KBM-7 (cell line): ENCODE measurements around the gene ADAM8.

ENCODE experiments used
- DNase-seq: peaks from one replicate; pipeline ENCODE4 v3.0.0-alpha.2; 2015
- in situ Hi-C: fragments of 300-500 bp; cut with MboI; formaldehyde crosslinking; loops from 2 replicates; pipeline ENCODE4 v1.14.3; 2020; ENCODE audit warnings: low sequenced_read_pairs, low pct_unique_long_range_greater_than_20kb, mixed read lengths

ADAM8 gene

DNA sequence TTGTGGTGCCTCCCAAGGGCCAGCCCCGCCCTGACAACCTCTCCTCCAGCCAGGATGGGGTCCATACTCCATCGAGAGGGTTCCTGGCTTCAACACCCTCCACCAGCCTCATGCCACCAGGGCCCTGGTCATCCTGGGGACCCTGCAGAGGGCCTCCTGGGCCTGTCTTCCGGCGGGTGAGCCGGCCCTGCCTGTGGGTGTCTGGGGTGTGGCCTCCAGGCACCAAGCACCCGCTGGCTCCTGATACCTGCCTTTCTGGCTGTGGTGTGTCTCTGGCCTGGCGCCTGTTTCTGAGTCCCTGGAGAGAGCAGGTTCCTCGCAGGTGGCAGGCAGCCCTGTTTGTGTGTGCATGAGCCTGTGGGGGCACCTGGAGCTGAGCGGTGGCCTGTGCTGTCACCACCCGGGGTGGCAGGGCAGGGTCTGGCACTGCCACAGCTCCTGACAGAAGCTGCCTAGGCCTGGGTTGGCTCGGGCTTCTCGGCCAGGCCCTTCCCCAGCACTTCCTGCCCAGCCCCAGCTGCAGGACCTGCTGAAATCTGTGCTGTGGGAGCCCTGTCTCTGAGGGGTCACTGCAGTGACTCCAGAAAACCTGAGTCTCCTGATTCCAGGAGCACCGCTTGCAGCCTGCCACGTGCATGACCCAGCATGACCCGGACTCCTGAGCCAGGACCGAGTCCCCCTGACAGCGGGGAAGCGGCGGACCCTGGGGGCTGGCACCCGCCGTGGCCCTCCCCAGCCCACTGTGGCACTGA is 18.4 kb downstream of the ADAM8 start:
- in situ Hi-C loops = no loop called here
- DNase-seq = peak; percentile 21

DNA sequence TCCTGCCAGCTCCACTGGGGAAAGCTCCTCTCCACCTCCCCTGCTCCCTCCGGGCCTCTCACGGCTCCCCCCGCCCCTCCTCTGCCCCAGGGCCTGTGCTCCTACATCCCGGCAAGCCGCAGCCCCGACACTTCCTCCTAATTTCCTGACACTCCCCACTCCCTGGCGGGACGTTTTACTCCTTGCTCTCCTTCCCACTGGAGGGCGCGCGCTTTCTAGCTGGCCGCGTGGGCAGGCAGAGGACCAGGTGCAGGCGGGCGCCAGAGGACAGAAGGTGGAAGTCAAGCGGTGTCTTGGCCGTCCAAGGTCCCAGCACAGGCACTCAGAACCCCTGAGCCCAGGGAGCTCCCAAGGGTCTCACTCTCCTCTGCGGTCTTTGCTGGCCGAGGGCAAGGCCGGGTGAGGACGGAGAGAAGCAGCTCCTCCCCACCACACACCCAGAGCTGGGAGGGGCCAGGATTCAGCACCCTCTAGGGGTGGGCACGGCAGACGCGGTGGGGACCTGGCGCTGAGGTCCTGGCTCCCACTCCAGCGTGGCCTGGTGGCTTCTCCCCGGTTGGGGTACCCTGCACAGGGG is 19.1 kb downstream of the ADAM8 start:
- in situ Hi-C loops = no loop called here
- peak; percentile 89 for DNase-seq

DNA sequence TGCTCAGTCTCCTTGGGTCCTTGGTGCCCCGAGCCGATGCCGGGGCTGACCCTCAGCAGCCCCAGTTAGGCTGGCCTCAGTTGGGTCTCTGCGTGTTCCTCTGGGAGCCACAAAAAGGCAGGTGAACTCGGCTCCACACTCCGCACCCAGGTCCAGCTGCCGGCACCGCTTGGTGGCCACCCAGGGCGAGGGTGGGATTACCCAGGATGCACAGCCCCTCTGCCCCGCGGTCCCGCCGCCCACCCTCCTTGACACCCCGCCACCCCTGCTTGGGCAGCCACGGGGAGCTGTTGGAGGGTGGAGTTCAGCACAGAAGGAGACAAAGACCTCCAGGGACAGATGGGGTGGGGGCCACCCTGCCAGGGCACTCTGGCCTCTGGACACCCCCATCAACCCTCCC is 21.3 kb downstream of the ADAM8 start:
- in situ Hi-C loops = no loop called here
- DNase-seq = no peak

DNA sequence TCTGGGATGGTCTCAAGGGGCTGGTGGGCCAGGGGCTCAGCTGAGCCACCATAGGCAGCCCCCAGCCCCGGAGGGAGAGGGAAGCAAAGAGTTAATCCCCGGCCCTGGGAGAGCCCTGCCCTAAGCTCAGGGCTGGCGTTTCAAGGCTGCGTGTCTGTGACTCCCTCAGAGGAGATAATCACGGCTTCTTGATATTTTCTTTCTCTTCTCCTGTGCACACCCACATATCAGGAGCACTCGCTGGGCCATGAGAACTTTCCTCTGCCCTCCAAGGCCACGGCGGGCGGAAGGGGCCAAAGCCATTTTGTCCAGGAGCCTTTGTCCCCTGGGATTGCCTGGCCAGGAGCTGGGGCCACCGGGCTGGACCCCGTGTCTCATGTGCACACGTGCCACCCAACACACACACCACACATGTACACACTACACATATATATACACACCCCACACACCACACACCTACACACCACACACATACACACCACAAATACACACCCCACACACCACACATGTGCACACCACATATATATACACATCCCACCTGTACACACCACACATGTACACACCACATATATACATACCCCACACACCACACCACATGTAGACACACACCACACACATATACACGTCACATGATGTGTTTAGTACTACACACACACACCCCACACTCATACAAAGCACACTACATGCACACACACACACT is 22.1 kb downstream of the ADAM8 start:
- DNase-seq = no peak
- in situ Hi-C loops = no loop called here

DNA sequence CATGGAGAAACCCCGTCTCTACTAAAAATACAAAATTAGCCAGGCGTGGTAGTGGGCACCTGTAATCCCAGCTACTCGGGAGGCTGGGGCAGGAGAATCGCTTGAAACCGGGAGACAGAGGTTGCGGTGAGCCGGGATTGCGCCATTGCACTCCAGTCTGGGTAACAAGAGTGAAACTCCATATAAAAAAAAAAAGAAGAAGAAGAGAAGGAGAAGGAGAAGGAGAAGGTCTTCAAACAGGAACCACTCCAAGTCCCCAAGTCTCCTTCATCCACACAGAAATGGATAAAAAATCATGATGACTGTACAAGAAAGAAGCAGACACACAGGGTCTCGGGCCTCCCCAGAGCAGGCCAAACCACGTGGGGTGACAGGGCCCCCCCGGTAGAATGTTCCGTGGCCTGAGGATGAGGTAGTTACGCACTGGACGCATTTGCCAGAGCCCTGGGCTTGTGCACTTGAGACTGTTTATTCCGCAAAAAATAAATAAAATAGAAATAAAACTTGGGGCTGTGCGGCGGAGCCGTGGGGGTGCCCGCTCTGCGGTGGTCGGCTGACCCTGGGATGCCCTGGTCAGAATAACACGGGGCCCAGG is 23.2 kb downstream of the ADAM8 start:
- DNase-seq = no peak
- in situ Hi-C loops = no loop called here

DNA sequence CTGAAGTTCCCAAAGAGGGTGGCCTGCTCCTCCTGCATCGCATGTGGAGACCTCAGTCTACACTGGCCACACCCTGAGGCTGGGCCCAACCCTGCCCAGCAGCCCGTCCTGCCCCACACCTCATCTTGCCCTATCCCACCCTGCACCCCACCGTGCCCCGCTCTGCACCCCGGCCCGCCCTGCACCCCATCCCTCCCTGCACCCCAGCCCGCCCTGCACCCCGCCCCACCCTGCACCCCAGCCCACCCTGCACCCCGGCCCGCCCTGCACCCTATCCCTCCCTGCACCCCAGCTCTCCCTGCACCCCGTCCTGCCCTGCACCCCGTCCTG is 24.5 kb downstream of the ADAM8 start:
- in situ Hi-C loops = no loop called here
- no peak for DNase-seq

DNA sequence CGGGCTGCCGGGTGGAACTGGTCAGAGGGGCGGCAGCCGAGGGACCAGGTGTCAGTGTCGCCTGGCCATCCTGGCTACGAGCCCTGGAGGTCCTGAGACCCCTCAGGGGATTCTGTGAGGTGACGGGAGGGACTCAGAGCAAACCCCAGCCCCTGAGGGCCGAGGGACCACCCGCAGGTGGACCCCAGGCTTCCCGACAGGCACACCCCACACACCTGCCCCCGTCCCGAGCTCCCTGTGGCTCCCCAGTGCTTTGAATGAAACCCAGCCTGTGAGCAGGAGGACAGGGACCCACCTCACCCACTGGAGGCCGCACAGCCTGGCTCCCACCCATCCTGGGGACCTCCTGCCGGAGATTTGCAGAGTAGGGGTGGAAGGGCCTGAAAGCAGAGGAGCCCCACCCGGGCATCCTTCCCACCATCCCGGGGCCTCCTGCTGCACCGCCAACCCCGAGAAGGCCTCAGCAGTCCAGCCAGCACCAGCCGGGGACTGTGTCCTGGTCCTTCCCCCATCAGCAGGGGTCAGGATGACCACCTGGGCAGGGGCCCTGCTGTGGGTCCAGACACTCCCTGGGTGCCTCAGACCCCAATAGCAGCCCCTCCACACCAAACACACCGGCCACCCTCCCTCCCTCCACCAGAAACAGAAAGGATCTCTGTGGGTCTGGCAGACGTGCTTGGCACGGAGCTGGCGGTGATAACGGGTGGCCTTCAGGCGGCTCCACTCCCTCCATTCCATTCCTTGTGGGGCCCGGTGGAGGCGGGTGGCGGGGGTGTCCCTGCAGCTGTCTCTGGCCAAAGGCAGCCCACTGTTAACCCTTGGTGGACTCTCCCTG is 25.1 kb downstream of the ADAM8 start:
- in situ Hi-C loops = no loop called here
- no peak for DNase-seq

DNA sequence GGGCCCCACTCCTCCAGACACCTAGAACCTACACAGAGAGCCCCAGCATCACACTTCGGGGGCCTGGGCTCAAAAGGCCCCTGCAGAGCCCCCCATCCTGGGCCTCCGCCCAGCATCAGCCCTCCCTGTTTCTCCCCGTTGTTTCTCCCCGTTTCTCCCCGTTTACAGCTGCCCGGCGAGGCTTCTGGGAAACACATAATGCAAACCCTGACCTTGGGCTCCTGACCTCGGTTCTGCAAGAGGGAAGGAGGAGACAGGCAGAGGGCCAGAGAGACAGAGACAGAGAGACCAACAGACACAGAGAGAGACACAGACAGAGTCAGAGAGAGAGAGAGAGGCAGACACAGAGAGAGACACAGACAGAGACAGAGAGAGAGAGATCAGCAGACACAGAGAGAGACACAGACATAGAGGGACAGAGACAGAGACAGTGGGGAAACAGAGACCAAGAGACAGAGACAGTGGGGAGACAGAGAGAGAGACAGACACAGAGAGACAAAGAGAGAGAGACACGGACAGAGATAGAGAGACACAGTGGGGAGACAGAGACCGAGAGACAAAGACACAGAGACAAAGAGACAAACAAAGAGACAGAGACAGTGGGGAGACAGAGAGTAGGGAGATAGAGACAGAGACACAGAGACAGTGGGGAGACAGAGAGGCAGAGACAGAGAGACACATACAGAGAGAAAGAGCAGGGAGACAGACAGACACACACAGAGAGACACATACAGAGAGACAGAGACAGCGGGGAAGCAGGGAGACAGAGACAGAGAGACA is 26.5 kb downstream of the ADAM8 start:
- in situ Hi-C loops = no loop called here
- DNase-seq = no peak

DNA sequence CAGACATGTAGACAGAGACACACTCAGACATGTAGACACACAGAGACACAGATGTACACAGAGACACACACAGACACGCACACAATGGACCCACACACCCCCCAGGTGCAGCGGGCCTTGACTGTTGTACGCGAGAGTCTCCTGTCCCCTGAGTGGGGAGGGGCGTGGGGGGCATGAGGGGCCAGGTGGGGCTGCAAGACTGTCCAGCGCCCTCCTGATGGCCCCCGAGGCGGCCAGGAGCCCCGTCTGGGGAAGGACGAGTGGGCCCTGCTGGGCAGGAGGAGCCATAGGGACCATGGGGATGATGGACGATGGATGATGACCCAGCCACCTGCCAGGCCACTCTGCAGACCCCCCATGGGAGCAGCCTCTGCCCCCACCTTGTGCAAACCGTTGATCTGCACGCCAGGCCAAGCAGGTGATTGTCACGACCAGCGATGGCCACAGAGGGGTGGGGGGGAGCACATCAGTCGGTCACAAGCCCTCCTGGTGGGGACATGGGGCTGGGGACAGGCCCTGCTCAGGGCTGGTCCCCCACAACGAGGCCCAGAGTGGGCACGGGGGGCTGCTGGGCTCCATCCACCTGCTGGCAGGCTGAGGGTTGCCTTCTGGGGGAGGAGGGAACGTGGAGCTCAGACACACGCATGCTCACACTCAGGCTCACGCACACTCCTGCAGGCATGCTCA is 27.4 kb downstream of the ADAM8 start:
- in situ Hi-C loops = no loop called here
- no peak for DNase-seq

DNA sequence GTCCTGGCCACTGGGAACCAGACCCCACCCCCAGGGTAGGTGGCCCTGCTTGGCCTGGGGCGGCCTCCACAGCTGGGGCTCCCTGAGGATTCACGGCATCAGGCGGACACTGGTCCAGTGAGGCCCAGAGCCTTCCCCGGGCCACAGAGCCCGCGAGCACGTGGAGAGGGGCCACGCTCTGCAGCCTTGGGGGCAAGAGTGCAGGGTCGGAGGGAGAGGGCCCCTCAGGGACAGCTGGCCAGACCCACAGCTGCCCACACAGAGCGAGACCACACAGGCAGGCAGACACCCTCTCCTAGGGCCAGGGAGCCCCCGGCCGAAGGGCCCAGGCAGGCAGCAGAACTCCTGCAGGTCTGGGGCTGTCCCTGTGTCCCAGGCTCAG is 28.3 kb downstream of the ADAM8 start:
- in situ Hi-C loops = no loop called here
- no peak for DNase-seq

DNA sequence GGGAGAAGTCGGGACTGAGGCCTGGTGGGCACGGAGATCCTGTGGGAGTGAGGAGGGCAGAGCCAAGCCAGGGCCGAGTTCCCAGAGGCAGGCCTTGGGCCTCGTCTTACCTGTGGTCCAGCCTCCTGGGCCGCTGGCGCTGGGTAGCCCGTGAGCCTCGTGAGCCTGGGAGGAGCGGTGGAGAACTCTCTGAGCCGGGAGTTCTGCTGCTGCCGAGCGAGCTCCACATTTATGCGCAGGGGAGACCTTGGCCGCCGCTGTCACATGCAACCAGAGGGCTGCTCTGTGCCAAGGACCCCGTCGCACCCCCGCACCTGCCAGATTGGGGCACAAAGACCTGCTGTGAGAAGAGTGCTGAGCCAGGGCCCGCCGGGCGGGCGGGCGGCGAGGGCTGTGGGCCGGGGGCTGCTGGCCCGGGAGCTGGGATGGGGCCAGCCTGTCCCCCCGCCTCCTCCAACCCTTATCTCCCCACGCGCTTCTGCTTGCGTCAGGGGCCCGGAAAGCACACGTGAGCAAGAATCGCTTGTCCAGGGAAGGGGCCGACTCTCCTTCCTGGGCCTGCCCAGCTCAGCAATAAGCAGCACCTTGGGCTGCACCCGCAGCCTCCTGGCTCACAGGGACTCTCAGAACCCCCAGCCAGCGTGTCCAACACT is 28.9 kb downstream of the ADAM8 start:
- in situ Hi-C loops = no loop called here
- no peak for DNase-seq

DNA sequence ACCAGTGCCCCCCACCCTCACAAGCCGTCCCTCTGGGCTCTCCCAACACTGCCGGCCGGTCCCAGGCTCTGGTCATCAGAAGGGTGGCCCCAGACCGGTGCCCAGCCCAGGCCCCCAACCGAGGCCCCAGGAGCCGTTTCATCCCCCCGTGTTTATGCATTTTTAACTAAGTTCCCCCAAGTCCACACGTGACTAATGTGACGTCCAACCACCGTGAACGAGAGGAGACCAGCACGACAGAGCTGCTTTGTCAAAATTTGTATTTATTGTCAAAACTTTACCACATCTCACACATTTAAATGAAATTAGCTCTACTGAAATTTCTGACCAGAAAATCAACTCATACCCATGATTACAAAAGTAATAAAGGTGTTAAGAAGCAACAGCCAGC is 30.4 kb downstream of the ADAM8 start:
- no peak for DNase-seq
- in situ Hi-C loops = no loop called here

DNA sequence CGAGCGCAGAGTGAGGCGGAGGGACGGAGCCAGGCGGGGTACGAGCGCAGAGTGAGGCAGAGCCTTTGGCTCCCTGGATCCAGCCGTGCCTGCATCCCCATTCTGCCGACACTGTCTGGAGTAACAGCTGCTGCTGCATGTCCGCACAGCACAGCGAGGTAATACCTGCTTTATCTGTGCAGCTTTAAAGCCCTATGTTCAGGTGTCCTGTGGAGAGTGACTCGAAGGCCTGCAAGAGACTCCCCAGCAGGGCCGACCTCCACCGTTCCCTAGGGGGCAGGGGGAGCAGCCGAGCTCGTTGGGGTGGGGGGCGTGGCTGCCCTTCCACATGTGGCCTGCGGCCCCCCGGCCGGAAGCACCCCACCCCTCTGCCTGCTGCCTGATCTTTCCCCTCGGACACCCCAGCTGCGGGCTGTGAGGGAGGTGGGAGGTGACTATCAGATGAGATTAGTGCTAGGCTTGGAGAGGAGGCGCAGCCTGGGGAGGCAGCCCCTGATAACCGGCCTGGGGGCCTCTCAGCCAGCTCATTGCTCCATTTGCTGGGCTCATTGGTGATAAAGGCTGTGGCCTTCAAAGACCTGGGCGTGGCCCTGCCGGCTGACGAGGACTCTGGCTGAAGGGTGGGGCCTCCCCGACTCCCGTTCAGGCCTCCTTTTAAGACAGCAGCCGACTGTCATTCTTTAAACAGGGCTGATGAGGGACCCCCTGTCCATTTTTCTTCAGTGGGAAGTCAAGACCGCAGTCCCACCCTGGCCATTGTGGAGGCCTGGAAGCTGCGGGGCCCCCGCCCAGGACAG is 31.0 kb downstream of the ADAM8 start:
- in situ Hi-C loops = no loop called here
- DNase-seq = no peak

DNA sequence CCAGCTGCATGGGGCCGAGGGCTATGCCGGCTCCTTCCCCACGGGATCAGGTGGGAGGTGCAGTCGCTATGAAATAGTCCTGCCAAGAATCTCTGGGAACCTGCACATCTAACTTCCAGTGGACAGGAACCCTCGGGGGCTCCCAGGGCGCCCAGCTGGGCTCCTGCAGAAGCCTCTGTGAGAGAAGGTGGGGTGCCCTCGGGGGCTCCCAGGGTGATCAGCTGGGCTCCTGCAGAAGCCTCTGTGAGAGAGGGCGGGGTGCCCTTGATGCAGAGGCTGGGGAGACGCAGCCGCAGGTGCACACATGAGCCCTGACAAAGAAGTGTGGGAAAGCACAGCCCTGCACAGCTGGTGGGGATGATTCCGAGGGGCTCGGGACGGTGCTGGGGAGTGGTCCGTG is 33.1 kb downstream of the ADAM8 start:
- no peak for DNase-seq
- in situ Hi-C loops = no loop called here

DNA sequence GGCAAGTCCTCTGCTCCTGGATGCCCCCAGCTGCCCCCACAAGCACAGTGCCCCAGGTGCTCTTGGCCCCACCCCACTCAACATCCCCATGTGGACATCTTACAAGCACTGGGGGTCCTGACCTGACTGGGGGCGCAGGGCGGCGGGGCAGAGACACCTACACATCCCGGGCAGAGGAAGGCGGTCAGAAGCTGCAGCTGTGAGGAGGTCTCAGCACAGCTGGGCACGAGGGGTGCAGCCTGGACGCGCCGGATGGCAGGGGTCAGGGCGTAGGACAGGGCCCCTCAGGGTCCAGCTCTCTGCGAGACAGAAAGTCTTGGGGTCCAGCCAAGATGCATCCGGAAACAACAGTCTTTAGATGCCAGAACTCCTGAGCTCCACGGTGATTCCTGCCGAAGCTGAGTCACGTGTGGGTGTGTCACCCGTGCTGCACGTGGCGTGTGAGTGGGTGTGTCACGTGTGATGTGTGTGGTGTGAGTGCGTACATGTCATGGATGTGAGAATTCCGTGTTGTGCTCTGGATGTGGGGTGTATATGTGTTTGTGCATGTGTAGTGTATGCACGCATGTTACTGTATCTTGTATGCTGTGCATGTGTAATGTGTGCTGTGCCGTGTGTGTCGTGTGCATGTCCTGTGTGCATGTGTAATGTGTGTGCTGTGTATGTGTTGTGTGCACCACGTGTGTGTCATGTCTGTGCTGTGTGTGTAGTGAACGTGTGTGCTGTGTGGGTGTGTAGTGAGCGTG is 33.9 kb downstream of the ADAM8 start:
- no peak for DNase-seq
- in situ Hi-C loops = no loop called here

DNA sequence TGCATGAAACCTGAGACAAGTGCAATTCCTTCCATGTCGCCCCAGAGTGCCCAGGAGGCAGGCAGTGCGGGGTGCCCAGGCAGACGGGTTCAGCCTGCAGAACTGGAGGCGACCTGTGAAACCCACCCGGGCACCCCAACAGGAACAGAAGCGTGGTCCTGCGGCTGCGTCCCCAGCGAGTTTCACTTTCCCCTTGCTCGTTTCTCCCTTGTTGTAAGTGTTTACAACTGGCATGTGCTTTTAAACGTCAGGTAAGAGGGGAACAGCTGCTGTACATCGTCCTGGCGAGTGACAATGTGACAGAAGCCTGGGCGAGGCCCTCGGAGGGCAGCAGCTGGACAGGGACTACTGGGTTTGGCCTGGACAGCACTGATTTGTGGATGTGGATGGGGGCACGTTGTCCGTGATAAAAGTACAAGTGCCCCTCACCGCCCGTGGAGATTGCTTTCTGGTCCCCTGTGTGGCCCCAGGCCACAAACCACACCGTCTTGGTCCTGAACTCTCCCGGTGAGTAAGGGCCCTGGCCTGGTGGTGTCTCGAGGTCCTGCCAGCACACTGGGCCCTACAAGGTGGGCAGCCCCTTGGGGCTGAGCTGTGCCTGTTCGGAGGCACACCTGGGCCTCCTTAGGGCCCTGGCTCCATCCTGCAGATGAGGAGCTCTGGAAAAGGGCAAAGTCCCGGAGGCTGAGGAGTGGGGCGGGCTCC is 35.0 kb downstream of the ADAM8 start:
- no peak for DNase-seq
- in situ Hi-C loops = no loop called here
